HUDEP-2 (cell line): ENCODE measurements around the gene RFXAP.

Source experiments
- DNase-seq, 76 experiments: peaks; one replicate each; lab custom pipeline; 2025; ENCODE audit not compliant: unreplicated experiment in 76 of 76; lab: John Stamatoyannopoulos, UW

RFXAP gene

GRCh38 chr13:36862722-36863121, 43.7 kb downstream of the RFXAP start:
- no peak for DNase-seq

- DNase-seq: no peak
These were observed 46.2 kb downstream of the RFXAP start for GRCh38 chr13:36865265-36865664.

- no peak for DNase-seq
These were observed 47.2 kb downstream of the RFXAP start for GRCh38 chr13:36866232-36866631.

GRCh38 chr13:36870050-36870692, 51.1 kb downstream of the RFXAP start:
- DNase-seq: no peak

GRCh38 chr13:36872621-36873020, 53.6 kb downstream of the RFXAP start:
- no peak for DNase-seq

- DNase-seq: no peak
These were observed 56.4 kb downstream of the RFXAP start for GRCh38 chr13:36875431-36875830.

GRCh38 chr13:36875961-36876360, 56.9 kb downstream of the RFXAP start:
- DNase-seq: no peak
